Kidney capillary endothelial cell (primary cell): ENCODE results near the gene PODN.

ENCODE experiments used
- DNase-seq: peaks from one replicate; pipeline ENCODE4 v3.0.0-alpha.2; 2018; ENCODE audit warnings: low spot score

PODN gene

GRCh38 chr1:53061859-53062707 lies at the start of gene PODN:
Gene PODN, plus strand, starts transcription at chr1:53062213. Its CDS starts 7,643 bp downstream, at chr1:53069856.
- DNase-seq, result no peak

DNA sequence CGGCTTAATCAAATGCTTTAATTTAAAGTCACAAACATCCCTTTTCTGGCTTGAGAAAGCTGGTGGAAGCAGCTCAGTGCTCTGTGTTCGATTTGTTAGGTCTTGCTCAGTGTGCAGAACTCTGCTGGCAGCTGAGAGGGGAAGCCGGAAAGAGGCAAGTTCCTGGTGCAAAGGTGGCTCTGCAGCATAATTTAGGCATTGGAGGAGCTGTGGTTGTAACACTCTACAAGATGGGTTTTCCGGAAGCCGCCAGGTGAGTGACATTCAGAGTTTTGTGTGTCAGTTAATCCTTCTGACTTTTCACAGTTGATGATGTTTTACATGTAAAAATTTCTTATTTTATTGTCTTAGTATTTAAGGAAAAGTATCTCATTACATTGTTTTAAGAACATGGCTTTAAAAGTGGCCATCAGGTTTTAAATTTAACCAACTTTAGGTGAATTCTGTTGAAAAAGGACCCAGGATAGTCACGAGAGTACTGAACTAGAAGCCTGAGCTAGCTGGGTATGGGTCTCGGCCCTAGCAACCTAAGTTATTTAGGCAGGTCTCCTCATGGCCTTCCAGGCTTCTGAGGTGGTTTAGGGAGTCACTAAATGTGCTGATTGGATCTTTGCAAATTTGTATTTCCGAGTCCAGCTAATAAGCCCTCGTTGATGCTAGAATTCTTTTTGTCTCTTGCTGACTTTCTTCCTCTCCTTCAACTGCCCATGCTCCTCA lies 47.1 kb upstream of the PODN start:
- peak; percentile 78 for DNase-seq

DNA sequence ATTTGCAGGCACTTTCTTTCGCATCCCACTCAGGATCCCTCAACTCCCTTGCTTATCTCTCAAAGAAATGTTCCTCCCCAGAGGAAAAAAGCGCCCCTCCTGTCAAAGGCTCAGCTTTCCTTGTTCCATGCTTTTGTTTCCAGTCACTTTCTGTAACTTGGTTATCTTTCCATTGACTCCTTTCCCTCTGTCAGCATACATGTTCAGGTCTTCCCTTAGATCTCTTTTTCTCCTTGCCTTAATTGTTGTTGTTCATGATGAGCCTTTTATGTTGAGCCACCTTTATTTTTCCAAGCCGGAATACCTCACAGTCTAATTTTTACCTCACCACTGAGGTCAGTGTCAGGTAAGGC lies 46.5 kb upstream of the PODN start:
- no peak for DNase-seq

DNA sequence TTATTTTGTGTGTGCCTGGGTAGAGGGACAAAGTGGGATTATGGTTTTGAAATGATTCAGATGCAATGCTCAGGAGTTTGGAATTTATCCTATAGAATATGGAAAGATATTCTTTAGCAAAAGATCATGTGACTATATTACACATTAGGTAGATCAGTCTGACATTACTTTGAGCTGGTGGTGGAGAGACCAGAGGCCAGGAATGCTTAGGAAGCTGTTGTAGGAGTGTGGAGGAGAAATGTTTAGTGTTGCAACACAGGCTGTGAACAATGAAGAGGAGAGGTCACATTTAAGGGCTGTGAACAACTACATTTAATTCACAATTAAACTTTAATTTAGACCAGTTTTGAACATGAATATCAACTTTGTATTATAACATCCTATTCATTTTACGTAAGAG lies 45.3 kb upstream of the PODN start:
- DNase-seq, result no peak

GRCh38 chr1:53020588-53020987 lies 41.4 kb upstream of the PODN start:
- DNase-seq, result no peak

DNA sequence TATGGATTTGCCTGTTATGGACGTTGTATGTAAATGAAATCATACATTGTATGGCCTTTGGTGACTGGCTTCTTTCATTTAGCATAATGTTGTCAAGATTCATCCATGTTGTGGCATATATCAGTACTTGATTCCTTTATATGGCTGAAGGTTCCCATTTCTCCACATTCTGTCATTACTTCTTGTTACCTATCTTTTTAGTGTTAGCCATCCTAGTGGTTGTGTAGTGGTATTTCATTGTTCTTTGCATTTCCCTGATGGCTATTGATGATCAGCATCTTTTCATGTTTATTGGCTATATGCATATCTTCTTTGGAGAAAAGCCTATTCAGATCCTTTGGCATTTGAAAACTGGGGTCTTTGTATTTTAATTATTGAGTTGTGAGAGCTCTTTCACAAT lies 39.8 kb upstream of the PODN start:
- no peak for DNase-seq

DNA sequence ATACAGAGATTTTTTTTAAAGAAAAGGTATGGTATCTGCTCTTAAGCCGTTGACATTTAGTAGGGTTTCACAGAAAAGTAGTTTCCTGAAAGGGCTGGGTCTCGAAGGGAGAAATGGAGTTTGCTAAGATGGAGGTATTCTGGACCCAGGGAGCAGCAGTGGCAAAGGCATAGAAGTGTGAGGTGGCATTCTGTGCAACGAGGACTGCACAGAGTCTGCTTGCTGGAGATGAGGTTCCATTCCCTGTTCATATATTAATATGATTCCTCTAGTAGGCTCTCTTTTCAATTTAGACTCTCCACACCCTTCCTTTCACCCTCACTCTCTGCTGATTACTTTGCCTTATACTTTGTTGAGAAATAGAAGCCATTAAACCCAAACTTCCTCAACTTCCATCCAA lies 38.5 kb upstream of the PODN start:
- no peak for DNase-seq

DNA sequence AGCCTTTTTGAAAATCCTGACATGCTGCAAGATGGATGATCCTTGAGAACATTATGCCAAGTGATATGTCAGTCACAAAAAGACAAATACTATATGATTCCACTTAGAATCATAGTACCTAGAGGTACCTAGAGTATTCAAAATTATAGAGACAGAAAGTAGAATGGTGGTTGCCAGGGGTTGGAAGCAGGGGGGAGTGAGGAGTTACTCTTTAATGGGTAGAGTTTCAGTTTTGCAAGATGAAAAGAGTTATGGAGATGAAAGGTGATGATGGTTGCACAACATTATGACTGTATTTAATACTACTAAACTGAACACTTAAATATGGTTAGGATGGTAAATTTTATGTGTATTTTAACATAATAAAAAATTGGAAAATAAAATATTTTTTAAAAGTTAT lies 37.9 kb upstream of the PODN start:
- DNase-seq, result no peak

DNA sequence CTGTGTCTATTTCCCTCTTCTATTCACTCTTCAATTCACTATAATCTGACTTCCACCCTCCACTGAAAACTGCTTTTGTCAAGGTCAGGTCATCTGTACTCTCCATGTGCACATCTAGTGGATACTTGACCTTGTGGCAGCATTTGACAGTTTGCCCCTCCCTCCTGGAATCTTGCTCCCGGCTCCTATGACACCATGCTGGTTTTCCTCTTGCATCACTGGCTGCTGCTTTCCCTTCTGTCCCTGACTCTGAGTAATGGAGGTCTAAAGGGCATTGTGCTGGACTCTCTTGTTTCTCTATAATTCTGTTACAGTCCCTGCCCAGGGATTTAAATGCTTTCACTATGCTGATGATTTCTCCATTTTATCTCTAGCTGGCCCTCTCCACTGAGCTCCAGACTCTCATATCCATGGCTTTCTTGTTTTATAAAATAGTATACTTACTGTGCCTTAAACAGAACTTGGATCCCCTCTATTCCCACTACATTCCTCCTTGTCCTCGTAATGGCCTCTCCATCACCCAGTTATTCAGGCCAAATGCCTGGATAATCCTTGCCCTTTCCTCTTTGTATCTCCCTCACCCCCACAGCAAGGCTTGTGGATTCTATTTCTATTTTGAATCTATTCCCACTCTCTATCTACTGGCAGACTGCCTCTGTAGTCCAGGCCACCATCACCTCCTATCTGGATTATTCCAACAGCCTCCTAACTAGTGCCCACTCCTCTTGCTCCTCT lies 36.8 kb upstream of the PODN start:
- no peak for DNase-seq

DNA sequence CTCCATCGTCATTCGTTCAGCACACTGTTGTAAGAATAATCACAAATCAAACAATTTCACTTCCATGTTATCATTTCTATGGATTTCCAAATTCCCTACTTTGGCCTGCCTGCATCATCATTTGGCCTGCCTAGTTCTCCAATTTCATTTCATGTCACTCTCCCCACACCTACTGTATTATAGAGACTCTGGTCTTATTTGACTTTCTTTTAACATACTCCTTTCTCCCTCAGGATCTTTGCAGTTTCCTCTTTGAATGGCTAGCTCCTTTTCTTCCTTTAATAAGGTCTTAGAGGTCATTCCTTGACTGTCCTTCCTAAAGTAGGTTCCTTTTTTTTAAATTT lies 36.3 kb upstream of the PODN start:
- no peak for DNase-seq

DNA sequence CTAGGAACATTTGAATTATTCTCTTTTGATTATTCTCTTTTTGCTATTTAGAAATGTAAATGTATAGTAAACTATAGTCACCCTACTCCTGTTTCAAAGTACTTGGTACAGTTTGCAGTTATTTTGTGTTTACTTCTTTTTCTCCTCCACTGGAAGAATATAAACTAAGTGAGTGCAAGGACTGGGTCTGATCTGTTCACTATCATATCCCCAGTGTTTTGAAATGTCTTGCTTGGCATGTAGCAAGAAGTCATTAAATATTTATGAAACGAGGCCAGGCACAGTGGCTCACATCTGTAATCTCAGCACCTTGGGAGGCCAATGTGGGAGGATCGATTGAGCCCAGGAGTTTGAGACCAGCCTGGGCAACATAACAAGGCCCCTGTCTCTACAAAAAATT lies 35.8 kb upstream of the PODN start:
- no peak for DNase-seq

DNA sequence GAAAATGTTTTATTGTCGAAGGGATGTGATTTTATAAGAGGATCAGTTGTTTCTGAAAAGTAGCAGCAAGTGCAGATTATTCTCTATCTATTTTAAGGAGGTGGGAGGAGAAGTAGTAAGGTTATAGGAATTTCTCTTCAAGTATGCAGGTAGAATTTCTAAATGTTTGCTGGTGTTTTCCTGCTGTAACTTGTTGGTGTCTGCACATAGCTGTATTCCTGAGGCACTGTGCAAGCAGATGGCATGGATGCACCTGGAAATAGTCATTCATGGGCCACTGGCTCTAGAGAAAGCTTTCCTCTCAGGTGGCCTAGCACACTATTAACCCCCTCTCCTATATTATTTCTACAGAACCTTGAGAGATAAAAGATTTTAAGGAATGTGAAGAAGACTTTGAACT lies 30.3 kb upstream of the PODN start:
- DNase-seq, result no peak

- no peak for DNase-seq
Measured at GRCh38 chr1:53037159-53037558, 24.9 kb upstream of the PODN start.

DNA sequence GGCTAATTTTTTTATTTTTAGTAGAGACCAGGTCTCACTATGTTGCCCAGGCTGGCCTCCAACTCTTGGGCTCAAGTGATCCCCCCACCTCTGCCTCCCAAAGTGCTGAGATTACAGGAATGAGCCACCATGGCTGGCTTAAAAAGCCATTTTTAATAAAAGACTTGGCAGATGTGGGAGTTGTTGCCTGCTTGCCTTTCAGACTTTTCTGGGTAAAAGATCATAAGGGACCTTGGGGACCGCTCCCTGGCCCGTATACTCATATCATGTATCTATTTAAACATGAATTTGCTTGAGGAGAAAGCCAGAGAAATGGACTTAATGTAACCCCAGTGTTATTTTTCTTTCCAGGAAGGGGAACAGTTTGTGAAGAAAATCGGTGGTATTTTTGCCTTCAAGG lies 23.4 kb upstream of the PODN start:
- DNase-seq, result no peak

DNA sequence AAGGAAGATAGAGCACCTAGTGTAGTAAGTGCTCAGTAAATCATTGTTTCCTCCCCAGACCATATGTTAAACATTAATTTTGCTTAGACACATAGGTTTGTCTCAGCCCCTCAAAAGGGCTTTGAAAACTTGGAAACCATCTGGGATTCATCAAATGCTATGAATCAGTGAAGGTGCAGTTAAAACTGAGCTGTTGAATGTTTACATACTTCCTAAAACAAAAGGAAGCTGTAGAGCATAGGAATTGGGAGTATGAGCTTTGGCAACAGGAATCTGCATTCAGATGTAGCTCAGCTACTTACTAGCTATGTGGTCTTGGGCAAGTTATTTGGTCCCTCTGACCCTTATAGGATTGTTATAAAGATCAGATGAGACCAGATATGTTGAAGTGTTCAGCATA lies 18.7 kb upstream of the PODN start:
- DNase-seq, result no peak

GRCh38 chr1:53044926-53045325 lies 17.1 kb upstream of the PODN start:
- DNase-seq, result no peak

DNA sequence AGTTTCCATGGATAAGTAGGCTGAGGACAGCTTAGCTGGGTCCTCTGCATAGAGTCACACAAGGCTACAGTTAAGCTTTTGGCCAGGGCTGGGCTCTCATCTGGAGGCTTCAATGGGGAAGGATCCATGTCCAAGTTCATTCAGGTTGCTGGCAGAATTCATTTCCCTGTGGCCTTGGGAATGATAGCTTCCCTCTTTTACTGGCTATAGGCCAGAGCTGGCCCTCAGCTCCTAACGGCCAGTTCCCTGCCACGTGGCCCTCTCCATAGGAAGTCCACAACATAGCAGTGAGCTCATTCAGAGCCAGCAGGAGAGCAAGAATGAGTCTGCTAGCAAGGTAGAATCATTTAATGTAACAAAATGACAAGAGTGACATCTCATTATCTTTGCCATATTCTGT lies 15.1 kb upstream of the PODN start:
- peak; percentile 59 for DNase-seq

DNA sequence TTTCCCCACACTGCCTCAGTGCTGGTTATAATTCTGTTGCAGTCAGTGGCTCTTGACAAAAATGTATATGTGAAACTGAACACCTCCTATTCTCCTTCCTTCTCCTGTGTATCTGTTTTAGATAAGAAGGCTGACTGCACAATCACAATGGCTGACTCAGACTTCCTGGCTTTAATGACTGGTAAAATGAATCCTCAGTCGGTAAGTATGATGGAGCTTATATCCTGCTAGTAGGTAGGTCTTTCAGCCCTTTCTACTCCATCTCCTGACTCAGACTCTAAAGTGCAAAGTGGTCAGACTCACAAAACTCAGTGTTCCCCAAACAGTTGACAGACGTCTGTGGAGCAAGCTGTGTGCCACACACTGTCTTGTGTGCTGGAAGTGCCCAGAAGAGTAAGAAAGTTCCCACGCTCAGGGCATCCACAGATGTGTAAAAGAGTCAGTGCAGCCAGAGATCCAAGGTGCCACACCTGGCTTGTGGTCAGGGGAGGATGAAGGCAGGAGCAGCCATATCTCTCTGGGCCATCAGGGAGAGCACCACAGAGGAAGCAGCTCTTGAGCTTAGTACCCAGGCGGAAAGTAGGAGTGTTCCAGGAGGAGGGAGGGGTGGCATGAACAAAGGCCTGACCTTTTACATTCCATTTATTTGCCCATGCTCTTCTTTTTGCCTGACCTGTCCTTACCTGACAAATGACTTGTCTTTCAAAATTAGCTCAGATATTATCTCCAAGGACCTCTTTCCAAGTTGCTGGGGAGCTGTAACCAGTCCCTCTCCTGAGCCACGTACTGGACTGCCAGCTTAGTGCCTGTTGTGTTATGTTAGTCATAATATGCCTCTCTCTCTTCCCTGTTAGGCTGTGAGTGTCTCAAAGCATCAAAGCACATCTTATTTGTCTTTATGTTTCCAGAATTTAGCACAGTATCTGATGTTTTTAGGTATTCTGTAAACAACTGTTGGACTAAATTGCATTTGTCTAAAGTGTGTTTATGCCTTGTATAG lies 14.0 kb upstream of the PODN start:
- peak; percentile 87 for DNase-seq

DNA sequence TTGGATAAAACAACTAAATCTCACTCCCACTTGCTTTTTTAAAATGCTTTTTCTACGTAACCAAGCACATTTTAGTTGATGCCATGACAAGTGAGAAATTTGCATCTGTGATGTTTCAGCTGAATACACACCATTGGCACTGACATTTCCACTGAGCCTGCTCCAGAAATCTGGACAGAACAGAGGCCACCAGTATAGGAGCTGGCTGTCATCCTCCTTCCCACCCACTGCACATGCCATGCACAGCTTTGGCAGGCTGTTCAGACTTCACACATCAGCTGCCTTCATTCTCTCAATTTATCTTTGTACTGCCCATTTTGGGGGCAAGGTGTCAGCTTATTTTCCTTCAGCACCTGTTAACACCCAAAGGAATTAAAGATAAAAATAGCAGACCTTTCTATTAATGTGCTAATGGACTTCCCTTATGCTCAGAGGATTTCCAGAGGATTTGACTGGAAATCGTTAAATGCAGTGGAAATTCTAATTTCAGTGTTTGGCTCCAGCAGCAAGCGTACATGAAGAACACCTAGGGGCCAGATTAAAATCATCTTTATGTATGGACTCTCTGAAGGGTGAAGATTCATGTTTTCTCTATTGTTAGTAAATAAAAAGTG lies 12.9 kb upstream of the PODN start:
- DNase-seq, result no peak

DNA sequence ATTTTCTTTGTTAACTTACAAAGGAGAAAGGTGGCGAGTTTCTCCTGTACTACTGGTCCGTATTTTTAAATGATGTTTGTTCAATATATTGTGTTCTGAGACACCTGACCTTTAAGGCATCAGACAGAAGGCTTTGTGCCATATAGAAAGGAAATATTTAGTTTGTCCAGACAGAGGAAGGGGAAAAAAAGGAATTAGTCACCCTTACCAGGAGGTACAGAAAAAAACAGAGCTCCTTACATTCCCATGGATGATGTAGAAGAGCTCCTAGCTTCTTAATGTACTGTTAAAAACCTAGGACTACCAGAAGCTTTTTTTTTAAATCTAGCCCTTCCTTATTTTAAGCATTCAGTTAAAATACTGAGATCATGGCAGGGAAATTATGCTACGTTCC lies 12.4 kb upstream of the PODN start:
- peak; percentile 21 for DNase-seq

- DNase-seq, result no peak
Measured at GRCh38 chr1:53050310-53050709, 11.7 kb upstream of the PODN start.
